Effector memory CD4-positive, alpha-beta T cell (primary cell): ENCODE data around the gene LRRC28.

Source experiments
- DNase-seq, 3 donors: peaks; one replicate each; pipeline ENCODE4 v3.0.0-alpha.2; 2020
- H3K27ac ChIP-seq: 2 replicates; pipeline ENCODE4 v1.7.0; 2013; ENCODE audit warnings: mild to moderate bottlenecking, low read length, moderate library complexity; ENCODE audit not compliant: insufficient read depth, poor library complexity, severe bottlenecking
- H3K27me3 ChIP-seq: replicated peaks from 2 replicates; pipeline ENCODE4 v1.7.0; 2013; ENCODE audit warnings: mild to moderate bottlenecking, low read length; ENCODE audit not compliant: insufficient read depth, control insufficient read depth, poor library complexity, severe bottlenecking
- H3K36me3 ChIP-seq: 2 replicates; pipeline ENCODE4 v1.7.0; 2013; ENCODE audit warnings: mild to moderate bottlenecking, low read length, moderate library complexity; ENCODE audit not compliant: control insufficient read depth, insufficient read depth
- H3K4me1 ChIP-seq: 2 replicates; pipeline ENCODE4 v1.7.0; 2013; ENCODE audit warnings: low read length, mild to moderate bottlenecking; ENCODE audit not compliant: control insufficient read depth, insufficient read depth, poor library complexity, severe bottlenecking
- H3K4me3 ChIP-seq: 2 replicates; pipeline ENCODE4 v1.7.0; 2013; ENCODE audit warnings: low read length, low read depth, mild to moderate bottlenecking; ENCODE audit not compliant: insufficient read depth, poor library complexity, severe bottlenecking
- H3K9me3 ChIP-seq: 2 replicates; pipeline ENCODE4 v1.7.0; 2013; ENCODE audit warnings: mild to moderate bottlenecking, low read length, moderate library complexity; ENCODE audit not compliant: control insufficient read depth

Gene LRRC28

DNA sequence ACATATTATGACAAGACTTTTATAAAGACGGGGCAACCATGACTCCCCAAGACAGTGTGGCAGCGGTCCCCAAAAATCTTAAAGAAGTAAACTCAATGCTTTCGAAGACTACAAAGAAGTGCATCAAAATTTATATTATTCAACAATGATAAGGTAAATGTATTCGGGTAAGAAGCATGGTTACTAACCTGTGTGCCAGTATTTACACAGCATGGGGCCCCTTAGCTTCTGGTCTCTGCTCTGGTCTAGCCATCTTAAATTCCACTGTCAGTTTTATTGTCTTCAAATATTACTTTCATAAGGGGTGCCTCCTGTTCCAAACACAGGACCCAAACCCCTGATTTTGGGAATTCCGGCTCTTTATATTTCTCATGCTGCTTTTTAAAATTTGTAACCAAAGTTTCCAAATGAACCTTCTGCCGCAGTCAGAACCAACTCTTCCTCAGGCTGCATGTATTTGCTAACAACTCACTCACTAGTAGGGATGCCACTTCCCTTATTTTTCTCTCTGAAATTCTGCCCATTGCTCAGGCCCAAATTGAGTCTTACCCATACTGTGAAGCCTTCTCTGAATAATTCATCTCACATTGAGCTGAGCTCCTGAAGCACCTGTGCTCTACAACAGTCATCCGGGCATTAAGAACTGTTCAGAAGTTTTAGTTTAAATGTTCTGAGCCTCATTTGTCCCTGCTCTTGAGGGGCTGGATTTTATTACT is 3.1 kb upstream of the LRRC28 start:
- DNase-seq, result no peak
- Histone ChIP-seq H3K4me3 (no peak overlapping the region), H3K36me3 (no peaks in the 10 kb centered on the region), H3K4me1 (peaks cover 5% of the 10 kb centered on the region), H3K9me3 (no peaks in the 10 kb centered on the region), H3K27me3 (no peaks in the 10 kb centered on the region), H3K27ac (no peak overlapping the region)

DNA sequence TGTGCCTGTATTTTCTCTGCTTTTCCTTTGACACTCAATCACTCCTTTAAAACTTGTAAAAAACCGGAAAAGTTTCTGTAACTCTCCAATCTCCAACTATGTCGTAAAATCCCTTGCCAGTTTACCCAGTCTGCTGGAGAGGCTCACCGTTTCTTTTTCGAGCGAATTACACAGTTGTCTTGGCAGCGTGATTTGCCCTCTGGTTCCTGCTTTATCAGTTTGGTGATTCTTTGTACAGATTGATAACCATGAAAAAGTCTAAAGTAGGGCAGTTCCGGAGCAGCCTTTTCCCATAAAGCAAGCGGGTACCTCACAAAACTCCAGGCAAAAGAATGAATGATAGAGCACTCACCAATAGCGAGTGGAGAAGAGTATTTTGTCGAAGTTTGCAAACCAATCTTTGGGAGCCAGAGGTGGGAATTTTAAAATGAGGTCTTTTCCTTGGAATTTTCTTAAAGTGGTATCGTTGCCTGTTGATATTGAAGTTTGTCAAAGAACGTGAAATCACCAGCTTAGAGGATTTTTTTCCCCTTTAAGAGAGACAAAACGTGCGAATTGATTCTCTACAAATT is 1.9 kb upstream of the LRRC28 start, which contains the start of gene TTC23:
TTC23 (minus strand) TSS at position 312 of the 572 bp plus-strand sequence. CDS start 20,869 bp downstream, outside the sequence.
- Histone ChIP-seq H3K9me3 (no peaks in the 10 kb centered on the region), H3K27ac (no peak within 1 kb of the TSS), H3K4me1 (peaks cover 5% of the 10 kb centered on the region), H3K27me3 (no peaks in the 10 kb centered on the region), H3K36me3 (no peaks in the 10 kb centered on the region), H3K4me3 (no peak within 1 kb of the TSS)
- DNase-seq, result no peak

DNA sequence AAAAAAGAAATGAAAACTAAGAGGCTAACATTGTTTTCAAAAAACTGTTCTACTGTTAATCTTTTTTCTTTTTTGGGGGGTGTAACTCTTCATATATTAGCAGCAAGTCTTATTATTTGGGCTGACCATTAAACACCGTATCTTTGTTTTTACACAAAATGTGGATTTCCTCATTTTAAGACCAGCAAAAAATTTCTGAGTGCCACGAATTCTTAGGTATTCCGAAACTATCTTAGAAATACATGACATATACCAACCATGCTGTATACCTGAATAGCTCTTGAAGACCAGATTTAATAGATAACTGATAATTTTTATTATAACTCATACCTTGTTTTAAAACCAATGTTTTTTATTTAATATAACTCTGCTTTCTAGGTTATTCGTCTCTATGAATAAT is 1.3 kb upstream of the LRRC28 start:
- Histone ChIP-seq H3K36me3 (no peaks in the 10 kb centered on the region), H3K27ac (no peak overlapping the region), H3K27me3 (no peaks in the 10 kb centered on the region), H3K9me3 (no peaks in the 10 kb centered on the region), H3K4me3 (no peak overlapping the region), H3K4me1 (peaks cover 5% of the 10 kb centered on the region)
- no peak for DNase-seq

DNA sequence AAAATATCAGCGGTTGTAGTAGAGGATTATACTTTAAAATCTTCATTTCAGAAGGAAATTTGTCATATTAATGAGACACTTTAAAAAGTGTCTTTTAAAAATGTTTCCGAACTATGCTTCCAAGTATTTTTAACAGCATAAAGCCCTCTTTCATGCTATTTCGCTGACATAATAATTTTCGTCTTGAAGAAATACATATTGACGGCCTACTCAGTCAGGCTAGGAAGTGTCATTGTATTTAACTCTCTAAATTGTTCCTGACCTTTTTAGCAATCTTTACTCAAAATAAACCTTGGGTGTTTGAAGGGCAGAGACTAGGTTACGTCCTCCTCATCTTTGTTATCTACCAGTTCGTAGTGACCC is 806 bp upstream of the LRRC28 start:
- H3K4me1 ChIP-seq, result peaks cover 5% of the 10 kb centered on the region
- DNase-seq, result no peak
- H3K36me3 ChIP-seq, result no peaks in the 10 kb centered on the region
- no peaks in the 10 kb centered on the region for H3K27me3 ChIP-seq
- H3K4me3 ChIP-seq, result peak overlapping the region; percentile 87
- H3K9me3 ChIP-seq, result no peaks in the 10 kb centered on the region
- H3K27ac ChIP-seq, result no peak overlapping the region

- no peak overlapping the region for H3K27ac ChIP-seq
- H3K27me3 ChIP-seq, result no peaks in the 10 kb centered on the region
- DNase-seq, result no peak
- peaks cover 6% of the 10 kb centered on the region for H3K36me3 ChIP-seq
- H3K4me3 ChIP-seq, result peak overlapping the region; percentile 87
- no peaks in the 10 kb centered on the region for H3K9me3 ChIP-seq
- H3K4me1 ChIP-seq, result peaks cover 5% of the 10 kb centered on the region
Observed at GRCh38 chr15:99252326-99252725, 1.0 kb downstream of the LRRC28 start.

DNA sequence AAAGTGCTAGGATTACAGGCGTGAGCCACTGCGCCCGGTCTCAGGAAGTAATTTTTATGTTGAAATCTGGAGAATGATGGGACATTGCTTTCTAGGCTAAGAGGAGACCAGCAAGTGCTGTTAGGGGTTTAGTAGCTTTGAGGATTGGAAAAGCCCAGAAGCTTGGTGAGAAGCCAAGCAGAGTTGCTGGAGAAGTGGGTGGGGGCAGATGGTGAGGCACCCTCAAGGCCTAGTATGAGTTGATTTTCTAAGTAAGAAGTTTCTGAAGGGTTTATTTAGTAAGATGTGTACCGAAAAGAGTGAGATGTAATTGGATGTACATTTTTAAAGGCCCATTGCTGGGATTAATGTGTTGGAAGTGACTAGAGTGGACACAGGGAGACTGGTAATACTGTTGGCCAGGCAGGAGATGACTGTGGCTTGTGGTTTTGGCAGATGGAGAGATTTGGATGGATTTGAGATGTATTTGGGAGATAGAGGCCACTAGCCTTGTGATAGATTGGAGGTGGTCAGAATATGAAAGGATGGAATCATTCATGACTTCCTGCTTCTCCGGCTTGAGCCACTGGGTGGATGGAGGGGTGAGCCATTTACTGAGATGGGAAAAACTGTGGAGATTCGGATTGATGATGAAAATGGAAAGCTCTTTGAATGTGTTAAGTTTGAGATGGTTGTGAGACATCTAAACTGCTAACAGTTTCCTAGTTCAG is 2.3 kb downstream of the LRRC28 start:
- no peak for DNase-seq
- H3K27ac ChIP-seq, result no peak overlapping the region

GRCh38 chr15:99257107-99257750 is 5.9 kb downstream of the LRRC28 start:
- Histone ChIP-seq H3K9me3 (no peaks in the 10 kb centered on the region), H3K4me1 (peaks cover 3% of the 10 kb centered on the region), H3K27me3 (no peaks in the 10 kb centered on the region), H3K27ac (no peak overlapping the region), H3K36me3 (peaks cover 6% of the 10 kb centered on the region), H3K4me3 (no peak overlapping the region)
- DNase-seq, result no peak

More for the DNA sequence above, 2.3 kb downstream of the LRRC28 start:
- Histone ChIP-seq H3K36me3 (peaks cover 6% of the 10 kb centered on the region), H3K4me1 (peaks cover 5% of the 10 kb centered on the region), H3K4me3 (no peak overlapping the region), H3K9me3 (no peaks in the 10 kb centered on the region), H3K27me3 (no peaks in the 10 kb centered on the region)

DNA sequence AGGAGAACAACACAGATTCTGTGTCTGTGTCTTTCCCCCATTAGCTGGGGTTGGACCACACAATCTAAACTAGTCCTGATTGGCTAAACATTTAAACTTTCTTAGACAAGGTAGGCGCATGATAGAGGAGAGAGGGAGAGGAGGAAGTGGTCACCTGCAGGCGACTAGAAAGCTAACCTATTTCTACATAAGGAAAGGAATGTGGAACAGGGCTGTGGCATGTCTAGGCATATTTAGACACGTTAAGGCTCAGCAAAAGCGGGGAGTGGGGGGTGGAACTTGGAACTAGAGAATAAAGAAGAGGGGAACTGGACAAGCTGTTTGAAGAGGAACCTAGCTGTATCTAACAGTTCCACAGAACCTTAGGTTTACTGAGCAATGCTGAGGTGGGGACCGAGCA is 12.8 kb downstream of the LRRC28 start:
- Histone ChIP-seq H3K27ac (no peak overlapping the region), H3K4me3 (no peak overlapping the region)

DNA sequence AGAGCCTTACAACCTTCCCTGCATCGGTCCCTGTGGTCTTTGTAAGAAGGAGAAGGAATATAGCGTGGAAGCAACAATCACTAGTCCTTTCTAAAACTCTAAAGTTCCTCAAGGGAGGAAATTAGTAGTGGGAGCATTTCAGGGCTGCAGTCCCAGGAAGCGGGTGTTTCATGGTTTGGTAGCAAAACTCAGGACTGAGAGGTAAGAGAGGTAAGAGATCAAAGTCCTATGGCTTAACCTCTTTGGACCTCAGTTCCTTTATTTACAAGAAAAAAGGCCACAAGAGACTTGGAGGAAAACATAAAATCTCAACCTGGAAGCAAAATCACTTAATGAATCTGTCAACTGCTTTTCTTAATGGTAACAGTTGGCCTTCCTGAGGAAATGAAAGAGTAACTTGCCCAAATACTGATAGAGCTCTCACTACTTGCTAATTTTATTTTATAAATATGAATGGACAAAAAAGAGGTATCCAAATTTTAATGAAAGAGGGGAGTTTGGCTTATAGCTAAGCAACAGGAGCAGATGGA is 14.3 kb downstream of the LRRC28 start:
- Histone ChIP-seq H3K9me3 (no peaks in the 10 kb centered on the region), H3K4me1 (no peaks in the 10 kb centered on the region), H3K4me3 (no peak overlapping the region), H3K27me3 (no peaks in the 10 kb centered on the region), H3K36me3 (no peaks in the 10 kb centered on the region), H3K27ac (no peak overlapping the region)
- DNase-seq, result no peak

More for the DNA sequence above, 12.8 kb downstream of the LRRC28 start:
- Histone ChIP-seq H3K27me3 (no peaks in the 10 kb centered on the region), H3K36me3 (no peaks in the 10 kb centered on the region), H3K4me1 (no peaks in the 10 kb centered on the region), H3K9me3 (no peaks in the 10 kb centered on the region)
- no peak for DNase-seq
